ENCODE results near the gene FAM177A1. TPM values are rescaled to one million over a fixed set of nuclear protein-coding genes. Genes with fewer than 3 reads are reported as not detected.

Gene FAM177A1
- total RNA-seq, 1 experiment from 2014 or later = 46.7 TPM

DNA sequence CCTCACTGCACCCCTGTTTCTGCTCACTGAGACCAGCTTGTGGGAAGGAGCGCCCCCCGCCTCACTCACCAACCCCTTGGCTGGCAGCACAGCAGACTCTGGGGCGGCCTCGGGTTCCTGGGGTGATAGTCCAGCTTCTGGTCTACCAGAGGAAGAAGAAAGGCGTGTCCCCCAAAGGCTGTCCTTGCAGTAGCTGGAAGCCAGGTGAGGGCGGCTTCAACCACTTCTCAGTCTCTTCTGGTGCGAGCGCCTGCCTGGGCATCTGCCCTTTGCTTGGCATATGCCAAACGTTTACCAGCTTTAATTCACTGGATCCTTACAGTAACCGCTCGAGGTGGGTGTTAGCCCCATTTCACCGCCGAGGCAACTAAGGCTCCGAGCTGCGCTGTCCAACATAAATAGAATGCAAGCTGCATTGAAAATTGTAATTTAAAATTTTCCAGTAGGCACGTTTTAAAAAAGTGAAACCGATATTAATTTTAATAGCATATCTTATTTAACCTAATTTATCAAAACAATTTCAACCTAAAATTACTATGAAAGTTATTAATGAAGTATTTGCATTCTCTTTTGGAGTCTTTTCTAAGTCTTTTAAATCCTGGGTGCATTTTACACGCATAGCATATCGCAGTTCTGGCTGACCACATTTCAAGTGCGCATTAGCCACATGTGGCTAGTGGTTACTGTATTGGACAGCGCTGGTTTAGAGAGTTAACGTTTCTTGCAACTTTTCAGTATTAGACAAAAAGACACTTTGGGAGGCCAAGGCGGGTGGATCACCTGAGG is 872 bp downstream of the FAM177A1 start:
- in situ Hi-C loops (cut with HindIII; ENCODE audit: low pct_unique_long_range_greater_than_20kb, low sequenced_read_pairs) (no loop called here), intact Hi-C loops (cut with micrococcal nuclease; ENCODE audit: unreplicated experiment) (no loop called here)
- ChIA-PET CTCF (no interaction called here), POLR2A (no interaction called here)
- Histone ChIP-seq H3K4me1 (ENCODE audit: control insufficient read depth, insufficient read depth, low read length) (peaks cover 4% of the 10 kb centered on the region; the same call in 1 of the 2 replicates), H3K4me3 (ENCODE audit: low read depth in 2 of 2, low read length in 2 of 2) (peak overlapping the region; percentile 82 to 86), H3K27me3 (ENCODE audit: control insufficient read depth, insufficient read depth, low read length) (no peaks in the 10 kb centered on the region), H3K36me3 (ENCODE audit: control insufficient read depth, insufficient read depth, low read length) (no peaks in the 10 kb centered on the region; the same call in none of the 2 replicates), H3K9me3 (ENCODE audit: control insufficient read depth, insufficient read depth, low read depth, low read length) (no peaks in the 10 kb centered on the region), H3K27ac (ENCODE audit: low read length) (peak overlapping the region; percentile 74)
- ATAC-seq = peak; percentile 61
- DNase-seq (ENCODE audit: low read depth, low spot score) = no peak
- BruUV-seq (replicated peaks) = no TSS peak
- TF ChIP-seq SIN3A (IDR thresholded peaks at IDR 0.05; ENCODE audit: borderline replicate concordance, insufficient read depth, low read depth, low read length) = no peak
- no peak for TF ChIP-seq TCF7L2 (IDR thresholded peaks at IDR 0.05; ENCODE audit: low read depth, low read length)
- TF ChIP-seq POLR2AphosphoS5 (IDR thresholded peaks at IDR 0.05; ENCODE audit: low read depth, low read length) = no peak
- TF ChIP-seq, protein P1, sequence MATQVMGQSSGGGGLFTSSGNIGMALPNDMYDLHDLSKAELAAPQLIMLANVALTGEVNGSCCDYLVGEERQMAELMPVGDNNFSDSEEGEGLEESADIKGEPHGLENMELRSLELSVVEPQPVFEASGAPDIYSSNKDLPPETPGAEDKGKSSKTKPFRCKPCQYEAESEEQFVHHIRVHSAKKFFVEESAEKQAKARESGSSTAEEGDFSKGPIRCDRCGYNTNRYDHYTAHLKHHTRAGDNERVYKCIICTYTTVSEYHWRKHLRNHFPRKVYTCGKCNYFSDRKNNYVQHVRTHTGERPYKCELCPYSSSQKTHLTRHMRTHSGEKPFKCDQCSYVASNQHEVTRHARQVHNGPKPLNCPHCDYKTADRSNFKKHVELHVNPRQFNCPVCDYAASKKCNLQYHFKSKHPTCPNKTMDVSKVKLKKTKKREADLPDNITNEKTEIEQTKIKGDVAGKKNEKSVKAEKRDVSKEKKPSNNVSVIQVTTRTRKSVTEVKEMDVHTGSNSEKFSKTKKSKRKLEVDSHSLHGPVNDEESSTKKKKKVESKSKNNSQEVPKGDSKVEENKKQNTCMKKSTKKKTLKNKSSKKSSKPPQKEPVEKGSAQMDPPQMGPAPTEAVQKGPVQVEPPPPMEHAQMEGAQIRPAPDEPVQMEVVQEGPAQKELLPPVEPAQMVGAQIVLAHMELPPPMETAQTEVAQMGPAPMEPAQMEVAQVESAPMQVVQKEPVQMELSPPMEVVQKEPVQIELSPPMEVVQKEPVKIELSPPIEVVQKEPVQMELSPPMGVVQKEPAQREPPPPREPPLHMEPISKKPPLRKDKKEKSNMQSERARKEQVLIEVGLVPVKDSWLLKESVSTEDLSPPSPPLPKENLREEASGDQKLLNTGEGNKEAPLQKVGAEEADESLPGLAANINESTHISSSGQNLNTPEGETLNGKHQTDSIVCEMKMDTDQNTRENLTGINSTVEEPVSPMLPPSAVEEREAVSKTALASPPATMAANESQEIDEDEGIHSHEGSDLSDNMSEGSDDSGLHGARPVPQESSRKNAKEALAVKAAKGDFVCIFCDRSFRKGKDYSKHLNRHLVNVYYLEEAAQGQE (IDR thresholded peaks at IDR 0.05; ENCODE audit: insufficient read depth in 1 of 2, low read depth in 2 of 2, low read length in 1 of 2) = no peak
- TF ChIP-seq, protein P2, sequence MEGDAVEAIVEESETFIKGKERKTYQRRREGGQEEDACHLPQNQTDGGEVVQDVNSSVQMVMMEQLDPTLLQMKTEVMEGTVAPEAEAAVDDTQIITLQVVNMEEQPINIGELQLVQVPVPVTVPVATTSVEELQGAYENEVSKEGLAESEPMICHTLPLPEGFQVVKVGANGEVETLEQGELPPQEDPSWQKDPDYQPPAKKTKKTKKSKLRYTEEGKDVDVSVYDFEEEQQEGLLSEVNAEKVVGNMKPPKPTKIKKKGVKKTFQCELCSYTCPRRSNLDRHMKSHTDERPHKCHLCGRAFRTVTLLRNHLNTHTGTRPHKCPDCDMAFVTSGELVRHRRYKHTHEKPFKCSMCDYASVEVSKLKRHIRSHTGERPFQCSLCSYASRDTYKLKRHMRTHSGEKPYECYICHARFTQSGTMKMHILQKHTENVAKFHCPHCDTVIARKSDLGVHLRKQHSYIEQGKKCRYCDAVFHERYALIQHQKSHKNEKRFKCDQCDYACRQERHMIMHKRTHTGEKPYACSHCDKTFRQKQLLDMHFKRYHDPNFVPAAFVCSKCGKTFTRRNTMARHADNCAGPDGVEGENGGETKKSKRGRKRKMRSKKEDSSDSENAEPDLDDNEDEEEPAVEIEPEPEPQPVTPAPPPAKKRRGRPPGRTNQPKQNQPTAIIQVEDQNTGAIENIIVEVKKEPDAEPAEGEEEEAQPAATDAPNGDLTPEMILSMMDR (IDR thresholded peaks at IDR 0.05) = no peak

DNA sequence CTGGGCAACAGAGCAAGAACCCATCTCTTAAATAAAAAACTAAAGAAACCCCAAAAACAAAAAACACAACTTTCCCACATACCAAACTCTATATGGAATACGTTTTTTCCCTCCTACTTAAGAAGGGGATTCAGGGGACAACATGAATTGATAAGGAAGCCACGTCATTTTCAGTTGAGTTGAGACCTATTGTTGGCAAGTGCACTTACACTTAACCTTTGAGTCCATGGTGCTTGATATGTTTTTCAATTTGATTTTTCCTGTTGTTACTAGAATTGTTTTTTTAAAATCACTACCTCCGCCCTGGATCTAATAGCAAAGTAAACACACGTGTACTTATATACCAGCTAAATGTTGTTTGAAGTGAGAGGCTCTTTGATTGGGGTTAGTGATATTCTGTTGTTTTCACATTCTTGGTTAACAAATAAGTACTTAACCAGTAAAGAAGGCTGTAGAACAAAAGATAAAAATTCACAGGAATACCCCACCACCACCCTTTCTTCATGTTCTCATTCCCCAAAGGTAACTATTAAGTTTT is 2.0 kb downstream of the FAM177A1 start:
- TF ChIP-seq, protein P1 (IDR thresholded peaks at IDR 0.05; ENCODE audit: insufficient read depth in 1 of 2, low read depth in 2 of 2, low read length in 1 of 2) = no peak
- no peak for TF ChIP-seq SIN3A (IDR thresholded peaks at IDR 0.05; ENCODE audit: borderline replicate concordance, insufficient read depth, low read depth, low read length)
- TF ChIP-seq POLR2AphosphoS5 (IDR thresholded peaks at IDR 0.05; ENCODE audit: low read depth, low read length) = no peak
- TF ChIP-seq, protein P2 (IDR thresholded peaks at IDR 0.05) = no peak
- no peak for TF ChIP-seq TCF7L2 (IDR thresholded peaks at IDR 0.05; ENCODE audit: low read depth, low read length)
- in situ Hi-C loops (cut with HindIII; ENCODE audit: low pct_unique_long_range_greater_than_20kb, low sequenced_read_pairs) = no loop called here
- DNase-seq (ENCODE audit: low read depth, low spot score) (no peak), ATAC-seq (no peak)
- intact Hi-C loops (cut with micrococcal nuclease; ENCODE audit: unreplicated experiment) = no loop called here
- BruUV-seq (replicated peaks) = TSS peak; percentile 84
- H3K36me3 ChIP-seq (ENCODE audit: control insufficient read depth, insufficient read depth, low read length) = no peaks in the 10 kb centered on the region; the same call in none of the 2 replicates
- H3K4me1 ChIP-seq (ENCODE audit: control insufficient read depth, insufficient read depth, low read length) = peaks cover 5% of the 10 kb centered on the region; the same call in 1 of the 2 replicates
- no peaks in the 10 kb centered on the region for H3K9me3 ChIP-seq (ENCODE audit: control insufficient read depth, insufficient read depth, low read depth, low read length)
- H3K27ac ChIP-seq (ENCODE audit: low read length) = no peak overlapping the region
- ChIA-PET POLR2A (interaction anchor here (0.7 kb wide), 1 partner anchor 10 kb away, joined by 6 read pairs; no protein-coding TSS in a partner anchor), CTCF (no interaction called here)
- no peaks in the 10 kb centered on the region for H3K27me3 ChIP-seq (ENCODE audit: control insufficient read depth, insufficient read depth, low read length)
- H3K4me3 ChIP-seq (ENCODE audit: low read depth in 2 of 2, low read length in 2 of 2) = peak overlapping the region; percentile 82 to 86; a peak in 3 of 4 replicates
